Measurements from ENCODE around the gene PPP1CC.
A peak's percentile ranks its signal among the peaks of the same experiment; 100 is the strongest.

PPP1CC gene

DNA sequence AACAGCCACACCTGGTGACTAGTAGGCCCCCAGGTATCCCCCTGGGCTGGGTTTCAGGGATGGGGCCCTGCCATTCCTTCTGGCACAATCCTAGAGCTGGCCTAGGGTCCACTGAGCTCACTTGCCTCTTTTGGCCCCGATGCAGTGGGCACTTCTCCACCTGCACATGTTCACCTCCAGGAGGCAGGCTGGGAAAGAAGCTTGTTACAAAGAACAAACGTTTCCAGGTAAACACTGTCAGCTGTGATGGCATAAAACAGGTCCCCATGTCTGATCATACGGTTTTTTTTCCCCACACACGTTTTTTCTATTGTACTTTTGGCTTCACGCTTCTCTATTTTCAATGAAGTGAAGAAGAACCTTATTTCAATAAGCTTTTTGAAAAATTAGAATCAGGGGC is 37.9 kb downstream of the PPP1CC start:
- Mint-ChIP-seq H3K9me3 (no peaks in the 10 kb centered on the region), H3K27ac (ENCODE audit: low read depth) (no peak overlapping the region), H3K27me3 (no peaks in the 10 kb centered on the region), H3K36me3 (ENCODE audit: insufficient read depth) (no peaks in the 10 kb centered on the region), H3K4me1 (no peaks in the 10 kb centered on the region), H3K4me3 (no peak overlapping the region)
- DNase-seq (ENCODE audit: low spot score in 2 of 2) (no peak), ATAC-seq (replicated peaks; ENCODE audit: extremely low read depth, poor library complexity, severe bottlenecking) (no peak)

GRCh38 chr12:110704231-110704630 is 38.5 kb downstream of the PPP1CC start:
- no peaks in the 10 kb centered on the region for H3K27me3 Mint-ChIP-seq
- H3K9me3 Mint-ChIP-seq: no peaks in the 10 kb centered on the region
- no peaks in the 10 kb centered on the region for H3K4me1 Mint-ChIP-seq
- no peak for ATAC-seq (replicated peaks; ENCODE audit: extremely low read depth, poor library complexity, severe bottlenecking)
- DNase-seq (ENCODE audit: low spot score in 2 of 2): no peak
- H3K4me3 Mint-ChIP-seq: no peak overlapping the region
- H3K36me3 Mint-ChIP-seq (ENCODE audit: insufficient read depth): no peaks in the 10 kb centered on the region
- H3K27ac Mint-ChIP-seq (ENCODE audit: low read depth): no peak overlapping the region

DNA sequence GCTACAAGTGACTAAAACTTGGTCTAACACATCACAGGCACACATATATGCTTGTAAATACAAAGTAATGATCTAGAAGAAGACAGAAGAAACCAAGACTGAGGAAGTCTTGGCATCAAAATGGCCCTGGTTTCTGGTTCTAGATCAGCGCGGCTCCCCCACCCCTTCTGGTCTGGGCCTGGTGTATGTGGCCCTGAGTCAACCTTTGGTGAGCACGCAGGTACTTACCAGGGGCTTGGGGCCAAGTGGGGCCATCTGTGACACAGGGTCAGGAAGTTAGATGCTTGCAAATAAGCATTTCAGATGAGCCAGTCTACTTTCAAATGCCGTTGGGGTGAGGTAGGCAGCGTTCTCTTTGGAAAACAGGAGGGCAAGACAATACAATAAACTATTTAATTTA is 40.6 kb downstream of the PPP1CC start:
- H3K4me1 Mint-ChIP-seq: peaks cover 9% of the 10 kb centered on the region
- no peaks in the 10 kb centered on the region for H3K36me3 Mint-ChIP-seq (ENCODE audit: insufficient read depth)
- H3K9me3 Mint-ChIP-seq: no peaks in the 10 kb centered on the region
- H3K27me3 Mint-ChIP-seq: no peaks in the 10 kb centered on the region
- no peak overlapping the region for H3K4me3 Mint-ChIP-seq
- ATAC-seq (replicated peaks; ENCODE audit: extremely low read depth, poor library complexity, severe bottlenecking) (no peak), DNase-seq (ENCODE audit: low spot score in 2 of 2) (no peak)
- no peak overlapping the region for H3K27ac Mint-ChIP-seq (ENCODE audit: low read depth)

GRCh38 chr12:110699591-110700445 is 42.9 kb downstream of the PPP1CC start:
- Mint-ChIP-seq H3K4me3 (no peak overlapping the region), H3K4me1 (peaks cover 16% of the 10 kb centered on the region), H3K9me3 (no peaks in the 10 kb centered on the region), H3K27me3 (no peaks in the 10 kb centered on the region), H3K36me3 (ENCODE audit: insufficient read depth) (no peaks in the 10 kb centered on the region), H3K27ac (ENCODE audit: low read depth) (no peak overlapping the region)
- ATAC-seq (replicated peaks; ENCODE audit: extremely low read depth, poor library complexity, severe bottlenecking) (no peak), DNase-seq (ENCODE audit: low spot score in 2 of 2) (no peak)

DNA sequence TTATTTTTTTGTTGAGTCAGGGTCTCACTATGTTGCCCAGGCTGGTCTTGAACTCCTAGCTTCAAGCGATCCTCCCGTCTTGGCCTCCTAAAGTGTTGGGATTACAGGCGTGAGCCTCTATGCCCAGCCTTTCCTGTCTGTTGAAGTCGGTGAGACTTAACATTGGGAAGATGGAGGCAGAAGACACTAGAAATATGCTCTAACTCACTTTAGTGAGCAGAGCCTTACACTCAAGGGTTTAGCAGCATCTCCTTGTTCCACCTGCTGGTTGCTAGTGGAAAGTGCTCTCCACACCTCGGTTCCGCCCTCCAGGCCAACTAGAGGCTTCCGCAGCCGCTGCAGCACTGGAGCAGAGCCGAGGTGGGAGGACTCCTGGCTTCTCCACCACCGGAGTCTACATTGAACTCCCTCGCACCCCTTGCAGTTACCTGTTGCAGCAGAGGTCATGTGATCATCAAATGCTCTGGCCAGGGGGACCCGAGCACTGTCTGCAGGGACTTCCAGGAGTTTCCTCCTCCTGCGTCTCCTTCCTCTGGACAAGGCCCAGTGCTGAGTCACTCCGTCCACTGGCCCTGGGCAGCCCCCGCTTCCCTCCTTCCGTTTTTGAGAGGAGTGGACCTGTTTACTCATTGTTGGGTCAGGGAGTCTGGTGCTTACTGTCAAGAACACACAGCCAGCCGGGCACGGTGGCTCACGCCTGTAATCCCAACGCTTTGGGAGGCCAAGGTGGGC is 44.4 kb downstream of the PPP1CC start:
- H3K4me3 Mint-ChIP-seq: no peak overlapping the region
- no peaks in the 10 kb centered on the region for H3K36me3 Mint-ChIP-seq (ENCODE audit: insufficient read depth)
- no peaks in the 10 kb centered on the region for H3K9me3 Mint-ChIP-seq
- ATAC-seq (replicated peaks; ENCODE audit: extremely low read depth, poor library complexity, severe bottlenecking) (peak; percentile 99), DNase-seq (ENCODE audit: low spot score in 2 of 2) (peak; percentile 61 to 73)
- H3K27ac Mint-ChIP-seq (ENCODE audit: low read depth): no peak overlapping the region
- peaks cover 16% of the 10 kb centered on the region for H3K4me1 Mint-ChIP-seq
- no peaks in the 10 kb centered on the region for H3K27me3 Mint-ChIP-seq

- DNase-seq (ENCODE audit: low spot score in 2 of 2): no peak
- no peak overlapping the region for H3K4me3 Mint-ChIP-seq
- H3K9me3 Mint-ChIP-seq: no peaks in the 10 kb centered on the region
- peaks cover 16% of the 10 kb centered on the region for H3K4me1 Mint-ChIP-seq
- no peak overlapping the region for H3K27ac Mint-ChIP-seq (ENCODE audit: low read depth)
- H3K27me3 Mint-ChIP-seq: no peaks in the 10 kb centered on the region
- no peak for ATAC-seq (replicated peaks; ENCODE audit: extremely low read depth, poor library complexity, severe bottlenecking)
- no peaks in the 10 kb centered on the region for H3K36me3 Mint-ChIP-seq (ENCODE audit: insufficient read depth)
Observed at GRCh38 chr12:110697236-110697635, 45.5 kb downstream of the PPP1CC start.

- H3K36me3 Mint-ChIP-seq (ENCODE audit: insufficient read depth): no peaks in the 10 kb centered on the region
- H3K4me1 Mint-ChIP-seq: peaks cover 16% of the 10 kb centered on the region
- no peak for ATAC-seq (replicated peaks; ENCODE audit: extremely low read depth, poor library complexity, severe bottlenecking)
- no peak for DNase-seq (ENCODE audit: low spot score in 2 of 2)
- no peaks in the 10 kb centered on the region for H3K9me3 Mint-ChIP-seq
- no peak overlapping the region for H3K27ac Mint-ChIP-seq (ENCODE audit: low read depth)
- H3K4me3 Mint-ChIP-seq: no peak overlapping the region
- no peaks in the 10 kb centered on the region for H3K27me3 Mint-ChIP-seq
Observed at GRCh38 chr12:110696283-110696682, 46.4 kb downstream of the PPP1CC start.

DNA sequence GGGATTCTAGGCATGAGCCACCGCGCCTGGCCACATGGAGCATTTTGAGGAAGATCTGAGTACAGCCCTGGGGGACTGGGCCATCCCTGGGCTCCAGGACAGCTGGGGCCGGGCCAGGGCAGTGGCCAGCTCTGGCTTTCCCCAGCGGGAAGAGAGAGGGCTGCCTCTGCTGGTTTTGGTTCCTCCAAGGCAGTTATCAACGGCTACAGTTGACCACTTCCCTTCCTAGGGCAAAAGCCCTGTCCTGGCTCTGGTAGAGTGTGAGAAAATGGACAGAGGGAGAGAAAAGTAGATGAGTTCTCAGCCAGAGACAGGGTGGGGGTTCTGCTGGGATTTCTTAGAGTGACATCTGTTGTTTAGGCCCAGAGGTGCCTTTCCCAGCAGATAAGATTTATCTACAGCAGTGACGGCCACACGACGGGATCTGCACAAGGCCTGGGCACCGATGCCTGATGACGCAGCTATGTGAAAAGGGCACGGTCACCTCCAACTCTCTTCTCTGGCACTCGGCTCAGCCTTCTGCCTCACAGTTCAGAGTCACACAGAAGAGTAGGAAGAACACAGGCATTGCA is 48.3 kb downstream of the PPP1CC start:
- no peak overlapping the region for H3K4me3 Mint-ChIP-seq
- DNase-seq (ENCODE audit: low spot score in 2 of 2) (no peak), ATAC-seq (replicated peaks; ENCODE audit: extremely low read depth, poor library complexity, severe bottlenecking) (no peak)
- H3K27me3 Mint-ChIP-seq: no peaks in the 10 kb centered on the region
- H3K27ac Mint-ChIP-seq (ENCODE audit: low read depth): no peak overlapping the region
- peaks cover 2% of the 10 kb centered on the region for H3K36me3 Mint-ChIP-seq (ENCODE audit: insufficient read depth)
- no peaks in the 10 kb centered on the region for H3K9me3 Mint-ChIP-seq
- H3K4me1 Mint-ChIP-seq: peaks cover 28% of the 10 kb centered on the region

- no peak for DNase-seq (ENCODE audit: low spot score in 2 of 2)
- H3K36me3 Mint-ChIP-seq (ENCODE audit: insufficient read depth): peaks cover 3% of the 10 kb centered on the region
- H3K9me3 Mint-ChIP-seq: no peaks in the 10 kb centered on the region
- H3K27me3 Mint-ChIP-seq: no peaks in the 10 kb centered on the region
- no peak overlapping the region for H3K4me3 Mint-ChIP-seq
- H3K4me1 Mint-ChIP-seq: peaks cover 30% of the 10 kb centered on the region
- no peak overlapping the region for H3K27ac Mint-ChIP-seq (ENCODE audit: low read depth)
- ATAC-seq (replicated peaks; ENCODE audit: extremely low read depth, poor library complexity, severe bottlenecking): no peak
Observed at GRCh38 chr12:110693731-110694130, 49.0 kb downstream of the PPP1CC start.

DNA sequence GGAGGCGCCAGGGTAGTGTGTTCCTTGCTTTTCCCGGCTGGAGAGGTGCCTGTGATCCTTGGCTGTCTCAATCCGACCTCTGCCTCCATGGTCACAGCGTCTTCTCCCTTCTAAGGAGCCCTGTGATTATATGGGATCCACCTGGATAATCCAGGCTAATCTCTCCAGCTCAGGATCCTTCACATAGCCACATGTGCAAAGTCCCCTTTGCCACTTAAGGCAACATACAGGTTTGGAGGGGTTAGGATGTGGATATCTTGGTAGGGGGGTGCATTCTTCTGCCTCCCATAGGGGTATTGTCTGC is 52.6 kb downstream of the PPP1CC start:
- peak overlapping the region; percentile 94 for H3K4me3 Mint-ChIP-seq
- peaks cover 5% of the 10 kb centered on the region for H3K36me3 Mint-ChIP-seq (ENCODE audit: insufficient read depth)
- H3K27me3 Mint-ChIP-seq: no peaks in the 10 kb centered on the region
- ATAC-seq (replicated peaks; ENCODE audit: extremely low read depth, poor library complexity, severe bottlenecking) (no peak), DNase-seq (ENCODE audit: low spot score in 2 of 2) (no peak)
- no peaks in the 10 kb centered on the region for H3K9me3 Mint-ChIP-seq
- H3K4me1 Mint-ChIP-seq: peaks cover 33% of the 10 kb centered on the region
- H3K27ac Mint-ChIP-seq (ENCODE audit: low read depth): peak overlapping the region; percentile 80

- Mint-ChIP-seq H3K36me3 (ENCODE audit: insufficient read depth) (peaks cover 5% of the 10 kb centered on the region), H3K4me3 (peak overlapping the region; percentile 94), H3K4me1 (peaks cover 37% of the 10 kb centered on the region), H3K27ac (ENCODE audit: low read depth) (peak overlapping the region; percentile 80), H3K9me3 (no peaks in the 10 kb centered on the region), H3K27me3 (no peaks in the 10 kb centered on the region)
- ATAC-seq (replicated peaks; ENCODE audit: extremely low read depth, poor library complexity, severe bottlenecking) (peak; percentile 81), DNase-seq (ENCODE audit: low spot score in 2 of 2) (peak; percentile 33 to 43)
Observed at GRCh38 chr12:110689281-110690126, 53.2 kb downstream of the PPP1CC start.

DNA sequence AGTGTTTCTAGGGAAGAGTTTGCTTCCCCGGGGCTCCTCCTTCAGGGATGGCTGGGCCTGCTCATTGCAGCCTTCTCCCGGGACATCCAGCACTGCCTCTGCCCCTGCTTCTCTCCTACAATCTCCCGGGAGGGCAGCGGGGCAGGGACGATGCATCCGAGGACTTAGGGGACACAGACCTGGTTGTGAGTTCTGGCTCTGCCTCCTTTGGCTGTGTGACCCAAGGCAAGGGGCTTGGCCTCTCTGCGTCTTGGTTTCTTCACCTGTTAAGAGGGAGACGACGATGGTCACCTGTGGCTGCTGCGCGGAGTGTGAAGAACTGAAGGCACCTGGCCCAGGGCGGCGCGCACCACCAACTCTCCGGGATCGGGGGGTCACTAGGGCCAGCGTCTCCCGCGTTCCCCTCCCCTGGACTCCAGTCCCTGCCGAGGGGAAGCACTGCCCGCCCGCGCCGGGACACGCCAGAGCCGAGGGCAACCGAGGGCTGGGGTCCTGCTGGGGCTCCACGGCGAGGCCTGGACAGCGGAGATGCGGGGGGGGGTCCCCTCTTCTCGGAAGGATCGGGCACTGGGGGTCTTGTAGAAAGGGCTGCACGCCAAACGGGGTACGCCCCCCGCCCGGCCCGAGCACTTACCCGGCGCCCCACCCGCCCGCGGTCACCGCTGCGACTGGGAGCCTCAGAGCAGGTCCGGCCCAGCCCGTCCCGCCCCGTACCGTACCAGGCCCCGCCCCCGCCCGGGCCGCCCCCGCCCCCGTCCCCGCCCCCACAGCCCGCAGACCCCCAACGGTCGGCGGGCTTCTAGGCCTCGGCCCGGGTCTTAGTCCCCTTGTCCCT is 54.0 kb downstream of the PPP1CC start, which contains the start of gene HVCN1:
Gene HVCN1 (minus strand): TSS at position 670 of the 835 bp plus-strand sequence. CDS start 5,870 bp downstream, outside the sequence.
- peaks cover 5% of the 10 kb centered on the region for H3K36me3 Mint-ChIP-seq (ENCODE audit: insufficient read depth)
- peak within 1 kb of the TSS; percentile 94 for H3K4me3 Mint-ChIP-seq
- peaks cover 37% of the 10 kb centered on the region for H3K4me1 Mint-ChIP-seq
- no peak for DNase-seq (ENCODE audit: low spot score in 2 of 2)
- no peaks in the 10 kb centered on the region for H3K27me3 Mint-ChIP-seq
- H3K27ac Mint-ChIP-seq (ENCODE audit: low read depth): peak within 1 kb of the TSS; percentile 80
- peak; percentile 52 for ATAC-seq (replicated peaks; ENCODE audit: extremely low read depth, poor library complexity, severe bottlenecking)
- no peaks in the 10 kb centered on the region for H3K9me3 Mint-ChIP-seq

Measured in central memory CD8-positive, alpha-beta T cell (primary cell).